DMS153 treated with DMSO at 0.1 percent for 48 hours (cell line): ENCODE measurements around the gene PKP2.

ENCODE experiments used
- DNase-seq: peaks from one replicate; lab custom pipeline; 2025; ENCODE audit not compliant: unreplicated experiment; lab: John Stamatoyannopoulos, UW

Gene PKP2

DNA sequence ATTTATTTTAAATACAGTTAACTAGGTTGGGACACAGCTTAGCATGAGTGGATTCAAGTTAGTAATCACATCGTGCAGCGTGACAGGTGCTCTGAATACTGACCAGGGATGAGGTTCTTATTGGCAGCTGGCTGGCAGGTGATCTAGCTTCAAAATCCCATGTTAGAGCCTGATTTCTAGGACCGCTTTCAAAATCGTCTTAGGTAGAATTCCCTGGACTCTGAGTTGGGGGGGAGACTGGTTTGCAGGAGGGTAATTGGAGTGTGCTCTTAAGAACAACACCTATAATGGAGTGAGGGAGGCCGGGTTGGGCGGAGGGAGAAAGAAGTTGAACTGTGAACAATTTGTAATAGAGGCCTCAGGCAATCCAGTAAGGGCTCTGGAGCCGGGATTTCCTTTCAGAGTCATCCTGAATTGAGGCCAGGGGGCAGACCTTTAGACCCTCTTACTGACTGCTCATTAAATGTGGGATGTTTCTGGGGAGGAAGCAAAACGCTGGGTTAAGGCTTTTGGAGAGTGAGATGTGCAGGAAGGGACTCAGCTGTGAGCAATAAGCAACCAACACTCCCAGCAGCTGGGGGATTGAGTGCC is 140.0 kb downstream of the PKP2 start:
- no peak for DNase-seq

DNA sequence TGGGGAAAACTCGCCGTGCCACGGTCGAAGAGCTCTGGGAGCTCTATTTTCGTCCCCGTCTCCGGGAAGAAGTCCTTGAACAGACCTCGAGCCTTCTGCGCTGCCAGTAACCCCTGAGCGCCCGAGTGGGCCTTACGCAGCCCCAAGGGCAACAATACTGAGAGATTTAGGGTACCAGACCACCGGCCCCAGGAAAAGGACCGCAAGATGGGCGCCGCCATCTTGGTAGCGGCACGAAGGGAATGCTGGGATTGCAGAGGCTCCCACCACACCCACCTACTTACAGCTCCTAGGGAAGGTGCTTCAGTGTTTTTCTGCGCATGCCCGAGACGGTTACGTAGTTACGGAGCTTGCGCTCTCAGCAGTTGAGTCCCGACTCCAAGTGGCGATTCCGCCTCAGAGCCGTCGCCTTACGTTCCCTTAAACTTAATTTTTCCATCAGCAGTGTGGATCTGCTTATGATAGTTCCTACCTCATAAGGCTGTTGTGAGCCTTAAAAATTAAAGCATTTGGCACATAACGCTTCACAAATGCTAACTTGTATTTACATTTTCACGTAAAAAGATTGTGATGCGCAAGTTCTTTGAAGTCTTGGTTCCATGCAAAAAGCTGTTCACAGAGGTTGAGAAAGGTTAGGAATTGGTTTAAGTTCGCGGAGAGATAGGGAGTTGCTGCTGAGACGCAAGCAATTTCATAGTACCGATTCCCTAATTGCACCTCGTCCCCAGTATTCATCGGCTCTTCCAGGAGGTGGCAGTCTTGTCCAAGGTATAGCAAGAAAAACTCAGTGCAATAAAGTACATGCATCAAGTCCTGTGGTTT is 140.7 kb downstream of the PKP2 start, which contains the start of gene YARS2:
Gene YARS2, minus strand, starts transcription at position 244 of the 822 bp plus-strand sequence. Its CDS starts 23 bp downstream, at position 221.
- peak; percentile 90 for DNase-seq

DNA sequence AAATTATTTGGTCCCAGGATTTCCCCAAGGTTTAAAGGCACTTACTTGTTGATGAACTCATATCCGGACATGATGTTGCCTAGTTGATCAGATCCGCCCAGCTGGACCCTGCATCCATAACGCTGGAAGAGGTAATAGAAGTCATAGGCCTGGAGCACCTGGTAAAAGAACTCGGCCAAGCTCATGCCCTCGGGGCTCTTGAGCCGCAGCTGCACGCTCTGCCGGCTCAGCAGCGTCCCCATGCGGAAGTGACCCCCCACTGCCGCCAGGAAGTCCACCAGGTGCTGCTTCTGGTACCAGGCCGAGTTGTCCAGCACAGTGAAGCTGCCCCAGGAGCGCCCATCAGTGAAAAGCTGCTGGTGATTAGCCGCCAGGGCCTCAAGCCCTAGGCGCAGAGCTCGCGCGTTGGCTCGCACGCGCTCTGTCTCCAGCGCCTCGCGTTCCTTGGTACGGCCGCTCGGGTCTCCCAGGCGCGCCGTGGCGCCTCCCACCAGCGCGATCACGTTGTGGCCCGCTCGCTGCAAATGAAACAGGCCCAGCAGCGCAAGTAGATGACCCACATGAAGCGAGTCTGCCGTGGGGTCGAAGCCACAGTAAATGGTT is 141.4 kb downstream of the PKP2 start:
- DNase-seq, result peak; percentile 59

DNA sequence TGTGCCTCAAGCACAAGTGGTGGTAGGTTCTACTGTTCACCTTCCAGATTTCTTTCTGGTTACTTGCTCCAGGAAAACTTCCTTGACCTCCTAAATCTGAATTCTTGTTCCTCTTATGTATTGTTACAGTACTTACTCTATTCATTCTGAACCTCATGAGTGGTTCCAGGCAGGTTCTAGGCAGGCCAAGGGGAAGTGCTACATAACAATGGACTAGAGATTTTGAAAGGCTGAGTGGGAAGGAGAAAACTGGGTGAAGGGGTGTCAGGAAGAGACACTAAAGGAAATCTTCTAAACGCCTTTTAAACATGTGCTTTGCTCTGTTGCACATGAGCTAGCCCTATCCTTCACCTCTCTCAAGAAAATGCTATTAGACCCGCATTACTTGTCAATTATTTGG is 142.5 kb downstream of the PKP2 start:
- no peak for DNase-seq

DNA sequence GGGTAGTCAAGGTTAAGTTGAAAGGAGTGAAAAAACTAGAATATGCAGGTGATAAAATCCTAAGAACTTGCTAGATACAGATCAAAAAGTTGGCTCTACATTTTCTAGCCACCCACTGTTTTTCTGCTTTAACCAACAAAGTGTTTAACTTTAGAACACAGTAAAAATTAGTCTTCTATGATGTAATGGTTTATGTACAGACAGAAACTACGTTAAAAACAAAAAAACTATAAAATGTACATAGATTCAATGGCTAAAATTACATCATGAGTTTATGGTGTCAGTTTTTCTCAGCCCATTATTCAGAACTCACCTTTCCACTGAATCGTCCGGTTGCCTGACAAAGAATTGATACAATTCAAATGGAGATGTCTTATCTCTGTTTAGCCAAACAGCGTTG is 143.0 kb downstream of the PKP2 start:
- DNase-seq, result no peak

DNA sequence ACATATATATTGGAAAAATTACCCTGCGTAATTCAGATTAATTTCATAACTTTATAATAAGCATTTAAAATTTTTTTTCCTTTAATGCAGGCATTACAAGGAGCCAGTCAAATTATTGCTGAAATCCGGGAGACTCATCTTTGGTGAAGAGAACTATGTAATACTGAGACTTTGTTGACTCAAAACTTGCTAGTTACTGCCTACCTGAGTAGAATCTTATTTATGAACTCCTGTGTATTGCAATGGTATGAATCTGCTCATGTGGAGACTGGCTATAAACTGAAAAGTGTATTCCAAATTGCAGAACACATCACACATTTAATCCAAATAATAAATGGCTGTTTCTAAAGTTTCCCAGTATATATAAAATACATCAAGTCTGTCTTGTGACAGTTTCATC is 153.3 kb downstream of the PKP2 start:
- no peak for DNase-seq

DNA sequence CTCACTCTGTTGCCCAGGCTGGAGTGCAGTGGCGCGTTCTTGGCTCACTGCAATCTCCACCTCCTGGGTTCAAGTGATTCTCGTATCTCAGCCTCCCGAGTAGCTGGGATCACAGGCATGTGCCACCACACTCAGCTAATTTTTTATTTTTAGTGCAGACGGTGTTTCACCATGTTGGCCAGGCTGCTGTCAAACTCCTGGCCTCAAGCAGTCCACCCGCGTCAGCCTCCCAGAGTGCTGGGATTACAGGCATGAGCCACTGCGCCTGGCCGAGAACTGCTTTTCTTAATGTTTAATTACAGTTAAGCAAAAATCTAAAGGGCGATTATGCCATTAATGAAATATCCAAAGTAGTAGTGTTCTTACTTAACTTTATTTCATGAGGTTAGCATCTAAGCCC is 154.4 kb downstream of the PKP2 start:
- no peak for DNase-seq
